Measurements from ENCODE around the gene ADCY6.

Gene ADCY6

GRCh38 chr12:48783432-48783831 is 5.5 kb downstream of the ADCY6 start:
- DNase-seq (ENCODE audit: low read depth): no peak

GRCh38 chr12:48782457-48783395 is 6.2 kb downstream of the ADCY6 start:
- DNase-seq (ENCODE audit: low read depth): no peak

DNA sequence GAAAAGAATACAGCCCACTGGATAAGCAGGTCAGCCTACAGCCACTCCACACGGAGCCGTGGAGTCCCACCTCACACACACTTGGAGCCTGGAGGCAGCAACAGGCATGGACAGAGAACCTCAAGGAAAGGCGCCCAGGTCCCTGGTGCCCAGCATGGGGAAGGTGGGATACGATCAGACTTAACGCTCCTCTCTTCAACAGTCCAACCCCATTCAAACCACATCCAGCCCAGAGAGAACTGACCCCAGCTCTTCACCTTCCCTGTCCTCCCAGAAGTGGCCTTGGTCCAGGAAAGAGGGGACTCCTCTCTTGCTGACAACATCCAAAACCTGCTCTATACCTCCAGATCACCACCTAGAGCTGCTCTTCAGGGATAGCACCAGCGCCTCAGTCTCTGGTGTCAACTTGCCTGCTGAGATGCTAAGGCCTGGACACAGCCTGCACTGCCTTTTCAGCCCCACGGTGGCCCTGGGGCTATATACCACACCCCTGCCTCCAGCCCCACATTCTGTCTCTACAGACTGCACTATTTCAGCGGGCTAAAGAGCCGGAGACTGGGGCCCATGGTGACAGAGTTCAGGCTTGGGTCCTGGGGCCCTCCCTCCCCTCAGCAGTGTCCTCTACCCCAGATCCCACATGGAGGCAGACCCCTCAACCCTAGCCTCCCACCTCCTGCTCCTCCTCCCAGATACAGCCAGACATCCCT is 7.0 kb downstream of the ADCY6 start:
- DNase-seq (ENCODE audit: low read depth): no peak

DNA sequence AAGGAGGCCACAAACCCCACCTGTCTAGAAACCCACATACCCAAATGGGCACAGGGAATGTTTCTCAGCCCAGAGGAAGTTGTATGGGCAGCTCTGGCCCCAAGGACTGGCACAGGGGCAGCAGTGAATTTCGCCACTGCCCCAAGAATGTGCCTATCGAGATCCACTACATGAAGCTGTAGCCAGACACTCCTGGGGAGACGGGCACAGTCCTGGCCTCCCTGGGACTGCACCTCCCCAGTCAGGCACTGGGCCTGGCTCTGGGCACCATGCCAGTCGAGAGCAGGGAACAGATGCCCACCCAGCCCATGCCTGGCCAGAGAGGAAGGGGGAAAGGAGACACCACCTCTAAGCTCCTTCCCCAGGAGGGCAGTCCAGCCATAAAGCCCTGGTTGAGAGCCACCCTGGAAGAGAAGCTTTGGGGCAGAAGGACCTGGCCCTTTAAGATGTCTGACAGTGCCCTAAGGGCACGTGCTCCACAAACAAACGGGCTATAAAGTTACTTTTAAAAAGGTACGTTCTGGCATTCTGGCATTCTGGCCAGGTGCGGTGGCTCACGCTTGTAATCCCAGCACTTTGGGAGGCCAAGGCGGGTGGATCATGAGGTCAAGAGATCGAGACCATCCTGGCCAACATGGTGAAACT is 8.4 kb downstream of the ADCY6 start:
- DNase-seq (ENCODE audit: low read depth): no peak

DNA sequence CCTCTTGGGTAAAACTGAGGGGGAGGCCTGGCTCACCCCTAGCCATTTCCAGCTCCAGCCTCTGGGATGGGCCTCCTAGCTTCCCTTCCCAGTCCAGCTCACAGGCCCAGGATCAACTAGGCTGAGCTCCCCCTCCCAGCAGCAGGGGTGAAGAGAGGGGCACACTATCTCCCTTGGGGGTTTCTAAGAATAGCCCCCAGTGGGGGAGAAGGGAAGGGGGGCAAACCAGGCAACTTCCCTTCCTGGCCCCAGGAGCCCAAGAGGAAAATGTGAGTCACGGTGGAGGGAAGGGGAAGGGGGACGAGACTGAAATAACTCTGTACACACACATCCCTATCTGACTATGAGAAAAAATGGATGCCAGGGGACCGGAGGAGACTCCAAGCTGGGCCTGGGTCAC is 9.0 kb downstream of the ADCY6 start:
- DNase-seq (ENCODE audit: low read depth): peak; percentile 86

DNA sequence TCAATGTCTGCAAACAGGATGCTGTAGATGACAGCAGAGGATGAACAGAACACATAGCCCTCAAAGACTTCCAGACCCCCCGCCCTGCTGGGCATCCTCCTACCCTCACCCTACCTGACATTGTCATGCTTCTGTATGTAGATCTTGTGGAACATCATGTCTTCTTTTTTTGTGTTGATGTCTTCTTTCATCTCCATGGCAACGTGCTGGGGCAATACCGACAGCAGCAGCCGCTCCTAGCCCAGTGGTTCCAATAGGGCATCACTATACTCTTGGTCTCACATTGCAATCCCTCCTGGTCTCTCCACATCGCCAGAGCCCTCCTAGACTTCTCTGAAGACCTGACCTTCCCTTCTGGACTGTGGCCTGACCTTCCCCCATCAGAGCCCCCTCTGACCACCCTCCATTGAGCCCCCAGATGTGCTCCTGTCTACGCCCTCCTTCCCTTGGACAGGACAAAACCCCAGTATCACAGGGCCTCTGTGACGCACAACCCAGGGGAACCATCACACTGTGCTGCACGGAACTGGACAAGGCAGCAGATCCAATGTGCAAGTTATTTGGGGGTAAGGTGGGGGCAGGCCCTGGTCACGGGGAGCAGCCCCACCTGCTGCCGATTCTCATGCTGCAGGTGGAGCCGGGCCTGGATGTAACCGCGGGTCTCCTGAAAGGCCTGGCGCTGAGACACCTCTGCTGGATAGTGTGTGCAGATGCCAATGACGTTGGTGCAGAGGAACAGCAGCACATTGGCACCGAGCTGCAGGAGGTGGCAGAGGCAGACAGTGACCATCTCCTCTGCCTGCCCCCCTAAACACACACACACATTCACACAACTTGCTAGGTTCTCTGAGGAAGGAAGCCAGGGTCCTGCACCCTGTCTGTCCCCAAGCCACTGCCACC is 11.1 kb downstream of the ADCY6 start:
- DNase-seq (ENCODE audit: low read depth): no peak

DNA sequence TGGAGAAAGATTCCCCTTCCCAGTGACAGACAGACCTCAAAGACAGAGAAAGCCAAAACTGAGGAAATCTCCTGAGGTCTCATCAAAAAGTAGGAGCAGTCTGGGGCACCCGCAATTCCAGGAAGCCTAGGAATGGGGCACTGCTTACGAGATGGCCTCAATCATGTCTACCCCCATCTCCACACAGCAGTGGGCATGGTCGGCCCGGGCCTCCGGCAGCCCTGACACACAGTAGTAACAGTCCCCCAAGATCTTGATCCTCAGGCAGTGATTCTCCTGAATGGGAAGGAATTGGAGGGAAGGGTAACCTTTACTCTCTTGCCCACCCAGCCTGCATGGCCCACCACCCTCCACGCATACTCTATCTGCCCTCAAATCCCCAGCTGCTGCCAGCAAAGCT is 11.9 kb downstream of the ADCY6 start:
- DNase-seq (ENCODE audit: low read depth): no peak

DNA sequence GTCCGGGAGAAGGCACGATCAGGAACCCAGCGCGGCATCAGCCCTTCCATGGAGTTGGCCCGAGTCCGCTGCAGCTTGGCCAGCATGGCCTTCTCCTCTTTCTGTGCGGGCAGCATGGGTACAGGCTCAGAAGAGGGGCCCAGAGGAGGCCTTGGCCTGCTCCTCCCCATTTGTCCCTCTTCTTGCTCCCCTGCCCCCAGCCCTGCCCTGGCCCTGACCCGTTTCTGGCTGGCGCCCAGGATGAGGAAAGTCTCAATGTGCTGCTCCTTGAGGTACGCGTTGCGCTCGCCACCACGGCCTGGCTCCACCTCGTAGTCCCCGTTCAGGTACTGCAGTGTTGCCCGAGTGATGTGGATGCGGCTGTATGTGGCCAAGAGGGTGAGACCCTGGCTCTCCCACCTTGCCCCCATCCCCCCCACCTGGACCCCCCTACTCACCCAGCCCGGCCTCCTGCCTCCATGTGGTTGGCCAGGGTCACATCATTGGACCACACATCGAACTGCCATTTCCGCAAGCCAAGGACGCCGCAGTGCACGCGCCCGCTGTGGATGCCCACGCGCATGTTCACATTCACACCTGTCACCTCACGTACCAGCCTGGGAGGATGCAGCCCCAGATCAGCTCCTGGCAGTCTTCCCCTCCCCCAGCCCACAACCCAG is 12.8 kb downstream of the ADCY6 start:
- no peak for DNase-seq (ENCODE audit: low read depth)

GRCh38 chr12:48775299-48775698 is 13.6 kb downstream of the ADCY6 start:
- DNase-seq (ENCODE audit: low read depth): no peak

DNA sequence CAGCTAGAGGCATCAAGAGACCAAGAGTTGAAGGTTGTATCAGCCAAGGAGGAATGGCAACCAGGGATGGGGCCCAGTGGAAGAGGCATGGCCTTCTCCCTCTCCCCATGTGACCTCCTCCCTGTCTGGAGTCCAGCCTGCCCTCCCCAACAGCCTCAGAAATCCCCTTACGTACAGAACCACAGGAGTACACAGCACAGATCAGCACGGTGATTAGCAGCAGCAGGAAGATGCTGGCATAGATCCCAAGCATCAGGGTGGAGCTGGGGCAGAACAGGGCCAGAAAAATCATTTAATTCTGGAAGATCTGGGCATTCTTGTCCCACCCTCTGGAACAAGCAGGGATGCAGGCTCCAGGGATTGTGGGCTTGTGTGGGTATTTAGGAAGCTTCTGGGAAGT is 14.4 kb downstream of the ADCY6 start:
- DNase-seq (ENCODE audit: low read depth): no peak

- no peak for DNase-seq (ENCODE audit: low read depth)
Observed at GRCh38 chr12:48773686-48774085, 15.2 kb downstream of the ADCY6 start.

DNA sequence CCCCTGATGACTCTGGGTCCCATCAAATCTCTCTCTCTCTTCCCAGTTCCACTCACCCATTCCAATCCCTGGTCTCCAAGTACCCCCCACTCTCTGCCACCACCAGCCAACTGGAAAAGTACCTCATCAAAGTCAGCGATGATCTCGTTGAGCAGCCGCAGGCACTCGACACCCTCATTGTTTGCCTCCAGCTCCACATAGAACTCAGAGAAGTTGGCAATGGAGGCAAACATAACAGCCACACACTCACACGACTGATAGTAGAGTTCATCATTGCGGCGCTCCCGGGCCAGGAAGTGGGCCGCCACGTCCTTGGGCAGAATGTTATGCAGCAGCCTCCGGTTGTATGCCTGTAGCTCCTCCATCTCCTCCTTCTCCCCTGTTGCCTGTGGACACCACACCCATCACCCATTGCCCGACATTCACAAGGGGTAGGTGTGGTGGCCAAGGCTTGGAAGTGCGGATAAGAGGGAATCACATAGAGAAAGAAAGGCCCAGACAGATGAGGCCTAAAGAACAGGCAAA is 17.2 kb downstream of the ADCY6 start:
- no peak for DNase-seq (ENCODE audit: low read depth)

DNA sequence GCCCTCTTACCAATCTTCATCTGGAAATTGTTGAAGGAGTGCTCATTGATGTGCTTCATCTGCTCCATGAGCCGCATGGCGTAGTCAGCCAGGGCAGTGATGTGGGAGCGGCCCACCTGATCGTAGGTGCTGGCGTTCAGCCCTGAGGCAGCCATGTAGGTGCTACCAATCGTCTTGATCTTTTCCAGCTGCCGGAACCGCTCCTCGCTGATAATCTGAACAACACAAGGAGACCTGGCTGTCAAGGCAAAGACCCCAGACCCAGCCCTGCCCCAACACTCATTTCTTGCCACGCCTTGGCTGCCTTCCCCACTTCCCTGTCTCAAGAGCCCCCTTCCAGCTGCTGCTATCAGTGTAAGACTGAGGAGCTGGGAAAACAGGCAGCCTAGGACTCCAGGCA is 18.1 kb downstream of the ADCY6 start:
- no peak for DNase-seq (ENCODE audit: low read depth)

GRCh38 chr12:48768736-48769135 is 20.2 kb downstream of the ADCY6 start:
- DNase-seq (ENCODE audit: low read depth): no peak

DNA sequence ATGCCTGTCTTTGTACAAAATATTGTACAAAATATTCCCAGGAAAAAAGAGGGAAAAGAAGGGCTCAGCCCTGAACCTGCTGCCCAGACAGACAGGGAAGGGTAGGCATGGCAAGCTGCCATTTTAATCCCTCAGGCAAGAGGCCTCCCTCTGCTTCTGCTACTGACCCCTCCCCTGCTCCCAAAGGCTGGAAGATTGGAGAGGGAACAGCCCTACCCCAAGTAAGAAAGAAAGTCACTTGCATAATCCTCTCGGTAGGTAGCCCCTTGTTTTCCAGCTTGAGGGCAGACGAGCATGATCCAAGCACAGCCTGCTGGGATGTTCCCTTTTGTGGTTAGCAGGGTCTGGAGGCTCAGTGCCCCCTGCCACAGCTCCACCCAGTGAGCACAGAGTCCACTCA is 20.7 kb downstream of the ADCY6 start:
- no peak for DNase-seq (ENCODE audit: low read depth)

- no peak for DNase-seq (ENCODE audit: low read depth)
Observed at GRCh38 chr12:48767521-48767920, 21.4 kb downstream of the ADCY6 start.

DNA sequence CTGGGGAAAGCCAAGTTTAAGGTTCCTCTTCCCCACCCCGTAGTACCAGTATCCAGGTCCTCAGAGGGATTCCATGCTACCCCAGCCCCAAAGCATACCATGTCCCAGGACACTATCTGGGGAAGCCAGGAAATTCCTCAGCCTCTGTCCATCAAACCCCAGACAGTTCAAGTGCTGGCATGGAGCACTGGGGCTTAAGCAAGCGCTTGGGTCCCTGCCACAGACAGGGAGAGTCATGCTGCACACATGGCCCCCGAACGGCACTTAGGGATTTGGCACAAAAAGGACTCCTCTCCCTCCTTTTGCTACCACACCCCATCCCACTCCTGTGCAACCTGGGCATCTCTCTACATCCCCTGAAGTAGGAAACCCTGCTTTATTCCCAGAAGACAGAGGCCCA is 21.8 kb downstream of the ADCY6 start:
- DNase-seq (ENCODE audit: low read depth): no peak

- no peak for DNase-seq (ENCODE audit: low read depth)
Observed at GRCh38 chr12:48765753-48766162, 23.1 kb downstream of the ADCY6 start.

GRCh38 chr12:48764521-48764920 is 24.4 kb downstream of the ADCY6 start:
- no peak for DNase-seq (ENCODE audit: low read depth)

DNA sequence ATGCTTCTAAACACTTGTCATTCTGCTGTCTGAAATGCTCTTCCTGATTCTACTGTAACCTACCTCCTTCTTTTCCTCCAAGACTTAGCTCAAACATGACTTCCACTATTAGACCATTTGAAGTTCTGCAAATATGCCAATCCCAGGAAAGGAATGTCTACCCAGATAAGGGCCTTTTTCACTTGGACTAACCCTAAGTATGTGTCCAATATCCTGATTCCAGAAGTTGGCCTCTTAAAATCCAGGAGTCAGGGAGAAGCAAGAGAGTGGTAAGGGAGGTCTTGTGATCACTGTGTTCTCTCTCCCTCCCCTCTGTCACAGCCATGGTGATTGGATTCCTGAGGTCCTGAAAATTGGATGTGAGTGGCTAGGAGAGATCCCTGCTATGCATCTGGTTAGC is 30.2 kb downstream of the ADCY6 start:
- DNase-seq (ENCODE audit: low read depth): no peak

- DNase-seq (ENCODE audit: low read depth): no peak
Observed at GRCh38 chr12:48758186-48758585, 30.7 kb downstream of the ADCY6 start.
